ENCODE data around the gene OPA3.

GRCh38 chr19:45623984-45624383 lies 39.4 kb upstream of the OPA3 start:
- no peak for TF ChIP-seq EZH2phosphoT487 (IDR thresholded peaks at IDR 0.05; ENCODE audit: unreplicated experiment)
- no peak for TF ChIP-seq CTCF (conservative IDR thresholded peaks at IDR 0.05; ENCODE audit: low read depth in 2 of 2)
- no peak for TF ChIP-seq EZH2 (IDR thresholded peaks at IDR 0.05; ENCODE audit: low read depth, unreplicated experiment)
- no peak for TF ChIP-seq ZNF114 (CRISPR knock-in tag; IDR thresholded peaks at IDR 0.05)
- TF ChIP-seq JUNB (IDR thresholded peaks at IDR 0.05; ENCODE audit: unreplicated experiment), result no peak
- no peak for TF ChIP-seq REST (IDR thresholded peaks at IDR 0.05; ENCODE audit: unreplicated experiment)
- no peak for TF ChIP-seq POLR2AphosphoS5 (IDR thresholded peaks at IDR 0.05; ENCODE audit: low read depth)
- no peak for TF ChIP-seq ZNF462 (CRISPR knock-in tag; IDR thresholded peaks at IDR 0.05)
- no peak for TF ChIP-seq ZNF331 (CRISPR knock-in tag; IDR thresholded peaks at IDR 0.05; ENCODE audit: low read depth)
- TF ChIP-seq, protein P1, sequence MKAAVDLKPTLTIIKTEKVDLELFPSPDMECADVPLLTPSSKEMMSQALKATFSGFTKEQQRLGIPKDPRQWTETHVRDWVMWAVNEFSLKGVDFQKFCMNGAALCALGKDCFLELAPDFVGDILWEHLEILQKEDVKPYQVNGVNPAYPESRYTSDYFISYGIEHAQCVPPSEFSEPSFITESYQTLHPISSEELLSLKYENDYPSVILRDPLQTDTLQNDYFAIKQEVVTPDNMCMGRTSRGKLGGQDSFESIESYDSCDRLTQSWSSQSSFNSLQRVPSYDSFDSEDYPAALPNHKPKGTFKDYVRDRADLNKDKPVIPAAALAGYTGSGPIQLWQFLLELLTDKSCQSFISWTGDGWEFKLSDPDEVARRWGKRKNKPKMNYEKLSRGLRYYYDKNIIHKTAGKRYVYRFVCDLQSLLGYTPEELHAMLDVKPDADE (IDR thresholded peaks at IDR 0.05), result no peak

All from GM23338 (cell line).